BJ (cell line): ENCODE data around the gene LRRC2. TPM values are rescaled to one million over a fixed set of nuclear protein-coding genes. Genes with fewer than 3 reads are reported as not detected.

Source experiments
- CTCF ChIA-PET: fragments of 350-600 bp; formaldehyde crosslinking; extraction: SDS; loops from one replicate; lab custom pipeline; 2021; ENCODE audit warnings: antibody characterized with exemption, inconsistent platforms; lab: Yijun Ruan, JAX
- POLR2A ChIA-PET: fragments of 300-600 bp; sonication (Branson Sonifier 250); formaldehyde crosslinking; extraction: SDS; loops from one replicate; lab custom pipeline; 2021; ENCODE audit warnings: antibody characterized with exemption; lab: Charles Lee
- DNase-seq: peaks from one replicate; pipeline ENCODE4 v3.0.0-alpha.2; 2011; ENCODE audit warnings: low read depth
- H3K27me3 ChIP-seq: 2 replicates; pipeline ENCODE4 v1.6.0; 2011; ENCODE audit warnings: low read length; ENCODE audit not compliant: control insufficient read depth, insufficient read depth
- H3K36me3 ChIP-seq: 2 replicates; pipeline ENCODE4 v1.5.1; 2011; ENCODE audit warnings: low read length; ENCODE audit not compliant: control insufficient read depth, insufficient read depth
- H3K4me3 ChIP-seq: 2 replicates; pipeline ENCODE4 v1.5.1; 2011; ENCODE audit warnings: low read depth, mild to moderate bottlenecking, control low read depth, low read length
- polyA plus RNA-seq: library from polyadenylated mRNA; depleted of rRNA; stranded (reverse); fragments of >200 nt; gene quantifications from 2 replicates; pipeline ENCODE4 v1.2.3, GENCODE V29; 2011
- TF ChIP-seq, protein P1 (sequence below): IDR thresholded peaks from 2 replicates; pipeline ENCODE4 v1.5.1; 2011; ENCODE audit warnings: low read depth, mild to moderate bottlenecking, control low read depth, inconsistent platforms, low read length, moderate library complexity; ENCODE audit not compliant: insufficient read depth

LRRC2 gene
- polyA plus RNA-seq, 1 experiment, result 0.55 TPM

DNA sequence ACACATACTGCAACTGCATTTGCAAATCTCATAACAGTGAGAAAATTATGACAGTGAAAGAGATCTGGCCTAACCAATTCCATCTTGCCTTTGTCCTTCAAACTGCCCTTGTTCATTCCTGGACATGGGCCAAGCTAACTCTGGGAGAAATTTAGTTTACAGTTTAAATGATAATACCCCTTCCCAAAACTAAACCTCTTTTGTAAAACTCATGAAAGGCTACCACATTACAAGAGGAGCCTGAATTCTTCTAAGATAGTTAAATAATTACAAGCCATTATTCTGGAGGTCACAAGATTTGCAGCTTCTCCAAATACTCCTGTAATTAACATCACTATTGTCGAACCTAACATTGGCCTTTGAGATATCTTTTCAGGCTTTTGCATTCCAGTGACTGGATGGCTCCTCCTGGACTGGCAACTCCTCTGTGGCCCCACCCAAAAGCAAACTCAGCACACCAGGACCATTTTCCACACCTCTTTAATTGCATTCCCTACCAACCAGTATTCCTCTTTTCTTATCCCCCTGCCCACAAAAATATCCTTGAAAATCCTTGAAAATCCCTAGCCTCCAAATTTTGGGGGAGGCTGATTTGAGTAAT, 37.4 kb upstream of the LRRC2 start:
- DNase-seq, result no peak
- Histone ChIP-seq H3K27me3 (peaks cover 3% of the 10 kb centered on the region), H3K4me3 (no peak overlapping the region), H3K36me3 (no peaks in the 10 kb centered on the region)
- ChIA-PET CTCF (interaction anchor here (1.5 to 2.5 kb wide), 2 partner anchors 26 to 115 kb away, joined by 3 to 8 read pairs; no protein-coding TSS in a partner anchor), POLR2A (interaction anchor here (0.6 kb wide), 1 partner anchor 33 kb away, joined by 3 read pairs; no protein-coding TSS in a partner anchor)
- TF ChIP-seq, protein P1, sequence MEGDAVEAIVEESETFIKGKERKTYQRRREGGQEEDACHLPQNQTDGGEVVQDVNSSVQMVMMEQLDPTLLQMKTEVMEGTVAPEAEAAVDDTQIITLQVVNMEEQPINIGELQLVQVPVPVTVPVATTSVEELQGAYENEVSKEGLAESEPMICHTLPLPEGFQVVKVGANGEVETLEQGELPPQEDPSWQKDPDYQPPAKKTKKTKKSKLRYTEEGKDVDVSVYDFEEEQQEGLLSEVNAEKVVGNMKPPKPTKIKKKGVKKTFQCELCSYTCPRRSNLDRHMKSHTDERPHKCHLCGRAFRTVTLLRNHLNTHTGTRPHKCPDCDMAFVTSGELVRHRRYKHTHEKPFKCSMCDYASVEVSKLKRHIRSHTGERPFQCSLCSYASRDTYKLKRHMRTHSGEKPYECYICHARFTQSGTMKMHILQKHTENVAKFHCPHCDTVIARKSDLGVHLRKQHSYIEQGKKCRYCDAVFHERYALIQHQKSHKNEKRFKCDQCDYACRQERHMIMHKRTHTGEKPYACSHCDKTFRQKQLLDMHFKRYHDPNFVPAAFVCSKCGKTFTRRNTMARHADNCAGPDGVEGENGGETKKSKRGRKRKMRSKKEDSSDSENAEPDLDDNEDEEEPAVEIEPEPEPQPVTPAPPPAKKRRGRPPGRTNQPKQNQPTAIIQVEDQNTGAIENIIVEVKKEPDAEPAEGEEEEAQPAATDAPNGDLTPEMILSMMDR, result no peak

DNA sequence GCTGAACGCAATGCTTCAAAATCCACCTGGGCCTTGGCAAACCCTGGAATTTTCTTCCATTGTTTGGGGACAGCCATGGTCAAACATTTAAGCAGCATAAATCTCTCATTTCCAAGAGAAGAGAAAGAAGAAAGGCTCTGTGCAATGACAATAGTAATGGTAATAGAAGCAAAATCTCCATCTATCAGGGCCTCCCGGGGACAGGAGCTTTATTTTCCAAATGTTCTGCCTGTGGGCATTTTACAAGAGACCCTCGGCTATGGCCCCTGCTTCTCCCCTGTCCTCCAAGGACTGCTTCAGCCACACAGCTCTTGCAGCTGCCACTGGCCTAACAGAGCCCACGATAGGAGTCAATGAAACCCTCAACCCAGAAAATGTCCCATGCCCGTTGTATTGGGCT, 33.5 kb upstream of the LRRC2 start:
- ChIA-PET POLR2A (no interaction called here), CTCF (interaction anchor here (1.6 kb wide), 1 partner anchor 8 kb away, joined by 3 read pairs; no protein-coding TSS in a partner anchor)
- TF ChIP-seq, protein P1, result no peak

DNA sequence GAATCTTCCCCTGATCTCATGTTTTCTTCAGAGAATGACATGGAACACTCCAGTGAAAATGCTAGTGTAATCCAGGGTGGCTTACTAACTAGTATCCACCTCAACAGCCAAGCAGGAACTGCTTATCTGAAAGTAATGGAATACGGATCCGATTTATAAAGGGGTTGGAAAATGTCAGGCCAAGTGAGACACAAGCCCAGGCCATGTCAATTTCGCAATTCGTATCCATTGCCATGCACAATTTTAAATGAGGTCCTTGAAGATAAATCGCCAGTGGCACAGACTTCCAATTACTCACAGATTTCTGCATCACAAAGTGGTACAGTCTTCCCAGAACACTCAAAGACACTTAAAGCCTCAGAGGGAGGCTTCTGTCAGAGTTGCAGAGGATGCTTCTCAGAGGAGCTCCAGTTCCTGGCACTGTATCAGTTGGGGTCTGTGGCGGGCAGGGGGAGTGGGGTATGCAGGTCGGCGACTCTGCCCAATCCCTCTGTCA, 29.8 kb upstream of the LRRC2 start:
- H3K27me3 ChIP-seq, result peaks cover 3% of the 10 kb centered on the region
- CTCF ChIA-PET, result interaction anchor here (0.6 kb wide), 2 partner anchors 11 to 308 kb away, joined by 3 read pairs; no protein-coding TSS in a partner anchor
- TF ChIP-seq, protein P1, result no peak
- no peaks in the 10 kb centered on the region for H3K36me3 ChIP-seq
- DNase-seq, result no peak
- no peak overlapping the region for H3K4me3 ChIP-seq
- POLR2A ChIA-PET, result no interaction called here

More for the DNA sequence above, 33.5 kb upstream of the LRRC2 start:
- no peak for DNase-seq
- Histone ChIP-seq H3K4me3 (no peak overlapping the region), H3K36me3 (no peaks in the 10 kb centered on the region), H3K27me3 (peaks cover 3% of the 10 kb centered on the region)

DNA sequence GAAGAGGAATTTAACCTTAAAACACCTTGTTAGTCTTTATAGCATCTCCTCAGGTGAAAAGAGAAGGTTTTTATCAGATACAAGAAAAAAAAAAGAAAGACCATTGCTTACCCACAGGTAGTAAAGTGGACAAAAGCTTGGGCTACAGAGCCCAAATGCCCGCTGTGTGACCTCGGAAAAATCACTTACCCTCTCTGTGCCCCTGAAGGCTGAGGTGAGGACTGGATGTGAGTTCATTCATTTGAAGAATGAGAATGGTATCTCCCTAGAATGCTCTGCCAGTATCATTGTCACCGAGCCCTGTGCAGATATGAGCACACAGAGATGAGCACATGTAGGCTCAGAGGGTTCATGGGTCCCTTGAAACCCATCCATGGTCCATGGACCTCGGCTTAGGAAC, 28.6 kb upstream of the LRRC2 start:
- ChIA-PET CTCF (no interaction called here), POLR2A (no interaction called here)
- TF ChIP-seq, protein P1, result no peak
- Histone ChIP-seq H3K27me3 (peaks cover 1% of the 10 kb centered on the region), H3K36me3 (no peaks in the 10 kb centered on the region), H3K4me3 (no peak overlapping the region)
- no peak for DNase-seq

DNA sequence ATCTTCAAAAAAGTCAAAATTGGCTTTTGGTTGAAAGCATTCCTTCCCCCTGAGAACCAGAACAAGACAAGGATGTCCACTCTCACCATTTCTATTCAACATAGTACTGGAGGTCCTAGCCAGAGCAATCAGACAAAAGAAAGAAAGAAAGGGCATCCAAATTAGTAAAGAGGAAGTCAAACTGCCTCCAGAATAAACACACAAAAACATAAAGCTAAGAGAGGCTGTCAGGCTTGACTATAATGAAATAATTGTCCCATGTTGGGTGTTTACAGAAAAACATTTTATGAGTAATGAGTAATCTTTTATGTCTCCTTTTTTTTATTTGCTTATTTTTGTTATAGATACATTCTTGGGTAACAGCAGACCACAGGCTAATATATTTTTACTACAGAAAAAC, 27.9 kb upstream of the LRRC2 start:
- Histone ChIP-seq H3K36me3 (no peaks in the 10 kb centered on the region), H3K4me3 (no peak overlapping the region), H3K27me3 (no peaks in the 10 kb centered on the region; the same call in 1 of the 2 replicates)
- DNase-seq, result no peak
- POLR2A ChIA-PET, result no interaction called here
- CTCF ChIA-PET, result no interaction called here
- TF ChIP-seq, protein P1, result no peak
